IMR-90 (cell line): ENCODE data around the gene PRPSAP1.

Experiments used
- BHLHE40 ChIP-seq: fragments of 150-350 bp; IDR thresholded peaks from 2 replicates; pipeline ENCODE4 v1.6.1; 2016; ENCODE audit warnings: mild to moderate bottlenecking, low read depth, low read length
- CEBPB ChIP-seq: IDR thresholded peaks from 2 replicates; pipeline ENCODE4 v1.6.1; 2012; ENCODE audit warnings: low read depth, low read length, improper control_type of control experiment
- CTCF ChIP-seq: conservative IDR thresholded peaks from 2 replicates; pipeline ENCODE4 v1.5.1; 2012; ENCODE audit warnings: mild to moderate bottlenecking, low read depth, low read length, improper control_type of control experiment
- ELK1 ChIP-seq: fragments of 150-350 bp; IDR thresholded peaks from 2 replicates; pipeline ENCODE4 v1.6.1; 2016; ENCODE audit warnings: low read depth, mild to moderate bottlenecking, low read length, moderate library complexity, borderline replicate concordance
- FOS ChIP-seq: fragments of 150-350 bp; IDR thresholded peaks from 2 replicates; pipeline ENCODE4 v1.6.1; 2016; ENCODE audit warnings: low read depth, low read length
- MAFK ChIP-seq: IDR thresholded peaks from 2 replicates; pipeline ENCODE4 v1.6.1; 2012; ENCODE audit warnings: low read depth, low read length, improper control_type of control experiment
- MAZ ChIP-seq: IDR thresholded peaks from 2 replicates; pipeline ENCODE4 v1.6.1; 2012; ENCODE audit warnings: low read depth, mild to moderate bottlenecking, low read length, improper control_type of control experiment, moderate library complexity, borderline replicate concordance
- MXI1 ChIP-seq: IDR thresholded peaks from 2 replicates; pipeline ENCODE4 v1.6.1; 2012; ENCODE audit warnings: low read depth, mild to moderate bottlenecking, low read length, moderate library complexity, borderline replicate concordance
- NFE2L2 ChIP-seq: fragments of 150-350 bp; IDR thresholded peaks from 2 replicates; pipeline ENCODE4 v1.6.1; 2016; ENCODE audit warnings: low read depth, mild to moderate bottlenecking, low read length
- POLR2A ChIP-seq: IDR thresholded peaks from 2 replicates; pipeline ENCODE4 v1.6.1; 2012; ENCODE audit warnings: mild to moderate bottlenecking, low read depth, low read length
- RAD21 ChIP-seq: IDR thresholded peaks from 2 replicates; pipeline ENCODE4 v1.6.1; 2012; ENCODE audit warnings: low read length, improper control_type of control experiment
- RFX5 ChIP-seq: IDR thresholded peaks from 2 replicates; pipeline ENCODE4 v1.8.0; 2012; ENCODE audit warnings: low read depth, mild to moderate bottlenecking, low read length, moderate library complexity
- SMC3 ChIP-seq: fragments of 150-350 bp; IDR thresholded peaks from 2 replicates; pipeline ENCODE4 v1.6.1; 2016; ENCODE audit warnings: low read depth, mild to moderate bottlenecking, antibody characterized with exemption, low read length, moderate library complexity
- TF ChIP-seq, protein P1 (sequence below): fragments of 150-350 bp; IDR thresholded peaks from 2 replicates; pipeline ENCODE4 v1.6.1; 2017; ENCODE audit warnings: mild to moderate bottlenecking, antibody characterized with exemption, low read length, low read depth

DNA sequence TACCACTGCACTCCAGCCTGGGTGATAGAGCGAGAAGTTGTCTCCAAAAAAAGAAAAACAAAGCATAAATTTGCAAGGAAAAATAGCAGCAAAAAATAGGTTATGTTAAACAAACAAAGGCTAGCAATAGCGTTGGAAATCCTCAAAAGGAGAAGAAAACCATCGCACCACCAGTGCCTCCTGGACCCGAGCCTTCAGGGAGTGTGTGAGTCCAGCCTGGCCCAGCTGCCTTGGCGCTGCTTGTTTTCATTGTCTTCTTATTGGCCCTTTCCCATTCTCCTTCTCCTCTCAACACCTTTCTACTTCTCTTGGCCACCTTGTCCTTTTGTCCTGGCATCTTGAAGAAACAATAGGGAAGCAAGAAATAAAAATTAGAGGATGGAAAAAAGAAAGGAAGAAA is 93.0 kb downstream of the PRPSAP1 start:
- TF ChIP-seq CTCF: no peak
- TF ChIP-seq, protein P1, sequence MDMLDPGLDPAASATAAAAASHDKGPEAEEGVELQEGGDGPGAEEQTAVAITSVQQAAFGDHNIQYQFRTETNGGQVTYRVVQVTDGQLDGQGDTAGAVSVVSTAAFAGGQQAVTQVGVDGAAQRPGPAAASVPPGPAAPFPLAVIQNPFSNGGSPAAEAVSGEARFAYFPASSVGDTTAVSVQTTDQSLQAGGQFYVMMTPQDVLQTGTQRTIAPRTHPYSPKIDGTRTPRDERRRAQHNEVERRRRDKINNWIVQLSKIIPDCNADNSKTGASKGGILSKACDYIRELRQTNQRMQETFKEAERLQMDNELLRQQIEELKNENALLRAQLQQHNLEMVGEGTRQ: no peak
- TF ChIP-seq RAD21: no peak
- no peak for TF ChIP-seq CEBPB
- no peak for TF ChIP-seq POLR2A
- no peak for TF ChIP-seq NFE2L2
- TF ChIP-seq SMC3: no peak
- TF ChIP-seq FOS: no peak
- no peak for TF ChIP-seq MAZ
- no peak for TF ChIP-seq BHLHE40
- no peak for TF ChIP-seq RFX5
- TF ChIP-seq MXI1: no peak
- no peak for TF ChIP-seq ELK1
- no peak for TF ChIP-seq MAFK
